HepG2 (cell line): ENCODE data around the gene TRAF4. TPM values are rescaled to one million over a fixed set of nuclear protein-coding genes. Genes with fewer than 3 reads are reported as not detected.

Experiments
- ATAC-seq: fragments of 200-7000 bp; cut with Tn5 transposase; 3 replicates; pipeline ENCODE4 v1.9.1; 2020; ENCODE audit warnings: mild to moderate bottlenecking, moderate library complexity
- BruUV-seq: library from RNA; stranded (reverse); fragments of 400-500 nt; replicated peaks from 2 replicates; lab custom pipeline; 2021; lab: Mats Ljungman, UMichigan
- CTCF ChIA-PET: fragments of 300-600 bp; formaldehyde crosslinking; extraction: SDS; loops from one replicate; lab custom pipeline; 2021; ENCODE audit warnings: low total read pairs, inconsistent platforms, low intra/inter-chr PET ratio; lab: Yijun Ruan, JAX
- POLR2A ChIA-PET: fragments of 350-600 bp; sonication (Branson Sonifier 250); formaldehyde crosslinking; loops from one replicate; lab custom pipeline; 2020; ENCODE audit warnings: antibody characterized with exemption, inconsistent platforms; lab: Yijun Ruan, JAX
- DNase-seq: peaks from one replicate; pipeline ENCODE4 v3.0.0-alpha.2; 2015; ENCODE audit warnings: low spot score
- FAIRE-seq: peaks from 3 replicates; lab custom pipeline; 2011; peaks lifted over from hg19 to GRCh38; lab: Jason Lieb, UNC
- H2AFZ ChIP-seq: one replicate; pipeline ENCODE4 v1.6.1; 2011; ENCODE audit warnings: low read length, inconsistent platforms
- H3K27ac ChIP-seq: fragments of 300-600 bp; 3 replicates; pipeline ENCODE4 v1.8.0; 2011; ENCODE audit warnings: mixed run types, mild to moderate bottlenecking, mixed read lengths, low read length, inconsistent platforms; ENCODE audit not compliant: insufficient read depth; ENCODE audit errors: extremely low read length
- H3K27me3 ChIP-seq, 2 experiments: fragments of 200-600 bp in 1 of 2; 2 replicates in 1 of 2; 3 replicates in 1 of 2; pipeline versions ENCODE4 v1.6.0 to v1.8.0; 2011; ENCODE audit warnings: low read length in 2 of 2, mild to moderate bottlenecking in 2 of 2, moderate library complexity in 2 of 2, inconsistent platforms in 1 of 2; ENCODE audit not compliant: insufficient read depth in 2 of 2, control insufficient read depth in 1 of 2
- H3K36me3 ChIP-seq, 2 experiments: fragments of 200-600 bp in 1 of 2; replicated peaks in 1 of 2; 2 replicates in 1 of 2; 3 replicates in 1 of 2; pipeline versions ENCODE4 v1.5.1 to v1.8.0; 2011; ENCODE audit warnings: low read length in 2 of 2, inconsistent platforms in 1 of 2; ENCODE audit not compliant: insufficient read depth in 2 of 2, control insufficient read depth in 1 of 2
- H3K4me1 ChIP-seq: 2 replicates; pipeline ENCODE4 v1.5.1; 2012; ENCODE audit warnings: low read length, inconsistent platforms; ENCODE audit not compliant: insufficient read depth
- H3K4me2 ChIP-seq: 2 replicates; pipeline ENCODE4 v1.6.0; 2011; ENCODE audit warnings: low read depth, low read length, inconsistent platforms
- H3K4me3 ChIP-seq, 3 experiments: fragments of 200-600 bp in 1 of 3; sonication (generic), shearing (Covaris generic) in 1 of 3; replicated peaks in 1 of 3; 2 replicates each; pipeline ENCODE4 v1.5.1; 2011 to 2016; ENCODE audit warnings: low read length in 3 of 3, inconsistent platforms in 2 of 3, low read depth in 2 of 3, mild to moderate bottlenecking in 2 of 3, control low read depth in 1 of 3, mixed read lengths in 1 of 3; ENCODE audit not compliant: insufficient read depth in 1 of 3
- H3K79me2 ChIP-seq: one replicate; pipeline ENCODE4 v1.6.1; 2011; ENCODE audit warnings: low read length, inconsistent platforms; ENCODE audit not compliant: insufficient read depth
- H3K9ac ChIP-seq: 2 replicates; pipeline ENCODE4 v1.6.0; 2011; ENCODE audit warnings: mild to moderate bottlenecking, low read depth, low read length, inconsistent platforms; ENCODE audit not compliant: insufficient read depth
- H3K9me3 ChIP-seq: 2 replicates; pipeline ENCODE4 v1.5.1; 2012; ENCODE audit warnings: mild to moderate bottlenecking, low read length
- H4K20me1 ChIP-seq: 2 replicates; pipeline ENCODE4 v1.6.0; 2011; ENCODE audit warnings: inconsistent platforms, mild to moderate bottlenecking, low read length, moderate library complexity; ENCODE audit not compliant: insufficient read depth
- EP300 ChIP-seq, 3 experiments: sonication (generic) in 1 of 3; formaldehyde crosslinking in 1 of 3; IDR thresholded peaks; 2 replicates each; pipeline versions ENCODE4 v1.5.1 to v1.6.1; 2011 to 2020; ENCODE audit warnings: low read depth in 2 of 3, low read length in 2 of 3, borderline replicate concordance in 1 of 3, improper control_type of control experiment in 1 of 3, mild to moderate bottlenecking in 1 of 3, missing genetic modification reagents in 1 of 3, moderate library complexity in 1 of 3
- ETV6 ChIP-seq: sonication (generic); formaldehyde crosslinking; conservative IDR thresholded peaks from 2 replicates; pipeline ENCODE4 v1.4.0; 2020; ENCODE audit warnings: missing genetic modification reagents
- GABPA ChIP-seq, 2 experiments: IDR thresholded peaks; 2 replicates each; pipeline ENCODE4 v1.6.1; 2011 to 2016; ENCODE audit warnings: low read depth in 2 of 2, low read length in 1 of 2, missing biosample characterization in 1 of 2, missing genetic modification characterization in 1 of 2
- GLI4 ChIP-seq: sonication (generic); formaldehyde crosslinking; IDR thresholded peaks from 2 replicates; pipeline ENCODE4 v1.5.1; 2020; ENCODE audit warnings: missing genetic modification reagents, mild to moderate bottlenecking, moderate library complexity, borderline replicate concordance
- KAT7 ChIP-seq: IDR thresholded peaks from 2 replicates; pipeline ENCODE4 v1.6.1; 2018; ENCODE audit warnings: borderline replicate concordance, missing compliant biosample characterization
- MLLT10 ChIP-seq: sonication (generic); formaldehyde crosslinking; IDR thresholded peaks from 2 replicates; pipeline ENCODE4 v1.4.0; 2020; ENCODE audit warnings: missing genetic modification reagents
- PHF8 ChIP-seq: sonication (generic); formaldehyde crosslinking; IDR thresholded peaks from 2 replicates; pipeline ENCODE4 v1.5.0; 2020; ENCODE audit warnings: missing genetic modification reagents
- RBM22 ChIP-seq: fragments of 200-400 bp; formaldehyde crosslinking; optimal IDR thresholded peaks from 2 replicates; pipeline ENCODE3; 2017; ENCODE audit warnings: mild to moderate bottlenecking, low read length, moderate library complexity
- SIN3B ChIP-seq: fragments of 150-350 bp; IDR thresholded peaks from 2 replicates; pipeline ENCODE4 v1.6.1; 2014; ENCODE audit warnings: low read length
- SMAD3 ChIP-seq: sonication (generic); formaldehyde crosslinking; IDR thresholded peaks from 2 replicates; pipeline ENCODE4 v1.4.0; 2020; ENCODE audit warnings: missing genetic modification reagents
- SOX13 ChIP-seq, 3 experiments: fragments of 450-650 bp in 1 of 3; sonication (generic) in 1 of 3; formaldehyde crosslinking in 1 of 3; IDR thresholded peaks in 2 of 3; conservative IDR thresholded peaks in 1 of 3; 2 replicates each; pipeline versions ENCODE4 v1.5.0 to v1.6.1; 2016 to 2020; ENCODE audit warnings: antibody characterized with exemption in 1 of 3, mild to moderate bottlenecking in 1 of 3, missing compliant biosample characterization in 1 of 3, missing genetic modification reagents in 1 of 3, moderate library complexity in 1 of 3
- TBL1XR1 ChIP-seq: fragments of 150-350 bp; IDR thresholded peaks from 2 replicates; pipeline ENCODE4 v1.6.1; 2014; ENCODE audit warnings: borderline replicate concordance, low read length; ENCODE audit not compliant: partially characterized antibody
- TFAP4 ChIP-seq: sonication (generic); IDR thresholded peaks from 2 replicates; pipeline ENCODE4 v1.6.1; 2016; ENCODE audit warnings: low read depth, borderline replicate concordance
- ZBTB7A ChIP-seq: sonication (generic); formaldehyde crosslinking; IDR thresholded peaks from 2 replicates; pipeline ENCODE4 v1.8.0; 2022; ENCODE audit warnings: mild to moderate bottlenecking, missing genetic modification reagents
- ZEB1 ChIP-seq: IDR thresholded peaks from 2 replicates; pipeline ENCODE4 v1.6.1; 2012; ENCODE audit warnings: mild to moderate bottlenecking, low read depth, inconsistent platforms; ENCODE audit not compliant: insufficient replicate concordance
- ZFP36L1 ChIP-seq: sonication (generic); formaldehyde crosslinking; IDR thresholded peaks from 2 replicates; pipeline ENCODE4 v1.8.0; 2022; ENCODE audit warnings: mild to moderate bottlenecking, missing genetic modification reagents, moderate library complexity
- ZNF12 ChIP-seq: sonication (generic); formaldehyde crosslinking; IDR thresholded peaks from 2 replicates; pipeline ENCODE4 v1.5.0; 2020; ENCODE audit warnings: missing genetic modification reagents
- ZNF891 ChIP-seq: sonication (generic); formaldehyde crosslinking; IDR thresholded peaks from 2 replicates; pipeline ENCODE4 v1.5.0; 2020; ENCODE audit warnings: mild to moderate bottlenecking, missing genetic modification reagents
- WGBS: methylation state at CpG from one replicate; pipeline ENCODE4 v1.1.6; 2017; ENCODE audit warnings: low lambda C conversion rate; 5-methylcytosine and 5-hydroxymethylcytosine counted together
- in situ Hi-C: cut with HindIII; loops from 2 replicates; pipeline ENCODE4 v1.10.0; 2017; ENCODE audit warnings: low pct_unique_long_range_greater_than_20kb; ENCODE audit not compliant: extremely low pct_ligation_motif_present
- intact Hi-C: fragments of 100-400 bp; cut with micrococcal nuclease; formaldehyde crosslinking; loops from one replicate; pipeline ENCODE4 v1.10.0; 2022; ENCODE audit not compliant: unreplicated experiment
- polyA plus RNA-seq, 8 experiments: library from polyadenylated mRNA; depleted of rRNA in 3 of 8; stranded (reverse) in 7 of 8; unstranded in 1 of 8; fragments of >200 nt; fragmentation: Illumina TruSeq in 4 of 8; extraction: Trizol in 4 of 8; gene quantifications; 2 replicates each; pipeline versions ENCODE4 v1.2.1 to v1.2.3, GENCODE V29; 2011 to 2016; ENCODE audit warnings: low read depth in 4 of 8, missing spikeins in 1 of 8, mixed read lengths in 1 of 8; ENCODE audit not compliant: insufficient read depth in 1 of 8
- total RNA-seq, 5 experiments: library from RNA; depleted of rRNA; stranded (reverse); fragments of >200 nt; fragmentation: Illumina TruSeq; extraction: Trizol; gene quantifications; 2 replicates each; pipeline ENCODE4 v1.2.3, GENCODE V29; 2016; ENCODE audit warnings: low read depth in 1 of 5
- TF ChIP-seq, protein P1 (sequence below): sonication (generic); formaldehyde crosslinking; IDR thresholded peaks from 2 replicates; pipeline ENCODE4 v1.4.0; 2020; ENCODE audit warnings: missing genetic modification reagents, borderline replicate concordance

Gene TRAF4
- total and polyA plus RNA-seq, 2 of the 13 experiments (the other 11 are each of a cell fraction or from before 2014, with no cell fraction given) = 86.0 to 89.9 TPM

- CTCF ChIA-PET = interaction anchor here (2.8 kb wide), 1 partner anchor 17 kb away, joined by 14 read pairs; the partner anchor contains the start of gene TLCD1
- POLR2A ChIA-PET = interaction anchor here (0.9 to 12.3 kb wide), 17 partner anchors 9 to 208 kb away, joined by 3 to 590 read pairs (median 6); partner anchors contain the start of genes BLTP2, DHRS13, FAM222B and FLOT2
- Histone ChIP-seq H3K27me3 (no peaks in the 10 kb centered on the region; a peak in 1 of 5 replicates), H3K79me2 (peaks cover 33% of the 10 kb centered on the region), H4K20me1 (peaks cover 37% of the 10 kb centered on the region), H3K9ac (peak overlapping the region; percentile 98), H3K9me3 (no peaks in the 10 kb centered on the region), H3K4me1 (peaks cover 53% of the 10 kb centered on the region), H3K4me3 (peak overlapping the region; percentile 72 to 93 (median 74)), H3K4me2 (peak overlapping the region; percentile 98), H3K27ac (peak overlapping the region; percentile 95), H2AFZ (no peak overlapping the region), H3K36me3 (peaks cover 34 to 39% of the 10 kb centered on the region in 2 experiments)
- in situ Hi-C loops = loop anchor here (25.0 kb wide), 1 partner anchor 368 kb away; no protein-coding TSS in a partner anchor
- under 1% methylated on average over 13 of the region's 61 CpGs for WGBS
- BruUV-seq = TSS peak; percentile 90
- no peak for FAIRE-seq
- DNase-seq = peak; percentile 71
- intact Hi-C loops = no loop called here
- peak; percentile 3 for ATAC-seq
- TF ChIP-seq SIN3B (no peak), ZBTB7A (CRISPR knock-in tag) (peak; percentile 100), ZFP36L1 (CRISPR knock-in tag) (no peak), RBM22 (peak; percentile 95), ETV6 (CRISPR knock-in tag) (peak; percentile 63; the same call in 1 of the 2 replicates), SMAD3 (CRISPR knock-in tag) (0 out of 2 replicates have a peak, but pooled peaks have one; percentile 9), KAT7 (0 out of 2 replicates have a peak, but pooled peaks have one; percentile 52), GABPA (IDR thresholded peaks at IDR 0.05; ENCODE audit: low read depth, low read length) (no peak), GABPA (CRISPR knock-in tag; IDR thresholded peaks at IDR 0.05; ENCODE audit: low read depth) (peak; percentile 59), EP300 (IDR thresholded peaks at IDR 0.05; ENCODE audit: low read depth in 2 of 2, low read length in 2 of 2) (peak in 1 of 2 experiments; percentile 42; a peak in 2 of 4 replicates), EP300 (CRISPR knock-in tag; IDR thresholded peaks at IDR 0.05; ENCODE audit: borderline replicate concordance) (no peak), GLI4 (CRISPR knock-in tag) (0 out of 2 replicates have a peak, but pooled peaks have one; percentile 22), PHF8 (CRISPR knock-in tag) (peak; percentile 51), ZNF12 (CRISPR knock-in tag) (0 out of 2 replicates have a peak, but pooled peaks have one; percentile 20), ZNF891 (peak; percentile 48; the same call in 1 of the 2 replicates), MLLT10 (CRISPR knock-in tag) (no peak), SOX13 (IDR thresholded peaks at IDR 0.05) (no peak), SOX13 (CRISPR knock-in tag; conservative IDR thresholded peaks at IDR 0.05 in 1 of 2, IDR thresholded peaks at IDR 0.05 in 1 of 2) (0 out of 4 replicates have a peak, but pooled peaks of 1 of the 2 experiments have one; percentile 42), ZEB1 (no peak), TBL1XR1 (peak; percentile 17), TFAP4 (peak; percentile 69; the same call in 1 of the 2 replicates)
- TF ChIP-seq, protein P1, sequence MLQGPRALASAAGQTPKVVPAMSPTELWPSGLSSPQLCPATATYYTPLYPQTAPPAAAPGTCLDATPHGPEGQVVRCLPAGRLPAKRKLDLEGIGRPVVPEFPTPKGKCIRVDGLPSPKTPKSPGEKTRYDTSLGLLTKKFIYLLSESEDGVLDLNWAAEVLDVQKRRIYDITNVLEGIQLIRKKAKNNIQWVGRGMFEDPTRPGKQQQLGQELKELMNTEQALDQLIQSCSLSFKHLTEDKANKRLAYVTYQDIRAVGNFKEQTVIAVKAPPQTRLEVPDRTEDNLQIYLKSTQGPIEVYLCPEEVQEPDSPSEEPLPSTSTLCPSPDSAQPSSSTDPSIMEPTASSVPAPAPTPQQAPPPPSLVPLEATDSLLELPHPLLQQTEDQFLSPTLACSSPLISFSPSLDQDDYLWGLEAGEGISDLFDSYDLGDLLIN (CRISPR knock-in tag) = 0 out of 2 replicates have a peak, but pooled peaks have one; percentile 20
These were observed 527 bp downstream of the TRAF4 start for GRCh38 chr17:28744104-28744971.
